ENCODE data around the gene CDK16.

GRCh38 chrX:47227334-47227583 lies 8.8 kb downstream of the CDK16 start:
- TF ChIP-seq CTCF (conservative IDR thresholded peaks at IDR 0.05) (no peak), EZH2 (IDR thresholded peaks at IDR 0.05; ENCODE audit: low read depth) (no peak)

Measured in PC-9 (cell line).